ENCODE results near the gene LGALS8.

Gene LGALS8

DNA sequence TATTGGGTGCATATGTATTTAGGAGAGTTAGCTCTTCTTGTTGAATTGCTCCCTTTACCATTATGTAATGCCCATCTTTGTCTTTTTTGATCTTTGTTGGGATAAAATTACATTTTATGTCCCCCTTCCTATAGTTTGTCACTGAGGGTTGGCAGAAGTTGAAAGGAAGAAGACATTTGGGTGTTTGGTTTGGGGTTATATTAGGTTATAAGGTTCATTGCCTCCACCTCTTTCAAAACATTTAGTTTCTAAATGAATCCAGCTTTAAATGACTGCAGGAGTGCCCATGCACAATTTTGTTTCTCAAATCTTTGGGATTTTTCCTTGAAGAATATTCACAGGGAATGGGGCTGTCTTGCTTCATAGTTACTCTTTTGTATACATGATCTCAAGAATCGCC lies 14.6 kb upstream of the LGALS8 start:
- no peak for DNase-seq (ENCODE audit: low read depth in 2 of 2)

- no peak for DNase-seq (ENCODE audit: low read depth in 2 of 2)
These were observed 14.0 kb upstream of the LGALS8 start for GRCh38 chr1:236509647-236510401.

- no peak for DNase-seq (ENCODE audit: low read depth in 2 of 2)
These were observed 11.9 kb upstream of the LGALS8 start for GRCh38 chr1:236511735-236512418.

DNA sequence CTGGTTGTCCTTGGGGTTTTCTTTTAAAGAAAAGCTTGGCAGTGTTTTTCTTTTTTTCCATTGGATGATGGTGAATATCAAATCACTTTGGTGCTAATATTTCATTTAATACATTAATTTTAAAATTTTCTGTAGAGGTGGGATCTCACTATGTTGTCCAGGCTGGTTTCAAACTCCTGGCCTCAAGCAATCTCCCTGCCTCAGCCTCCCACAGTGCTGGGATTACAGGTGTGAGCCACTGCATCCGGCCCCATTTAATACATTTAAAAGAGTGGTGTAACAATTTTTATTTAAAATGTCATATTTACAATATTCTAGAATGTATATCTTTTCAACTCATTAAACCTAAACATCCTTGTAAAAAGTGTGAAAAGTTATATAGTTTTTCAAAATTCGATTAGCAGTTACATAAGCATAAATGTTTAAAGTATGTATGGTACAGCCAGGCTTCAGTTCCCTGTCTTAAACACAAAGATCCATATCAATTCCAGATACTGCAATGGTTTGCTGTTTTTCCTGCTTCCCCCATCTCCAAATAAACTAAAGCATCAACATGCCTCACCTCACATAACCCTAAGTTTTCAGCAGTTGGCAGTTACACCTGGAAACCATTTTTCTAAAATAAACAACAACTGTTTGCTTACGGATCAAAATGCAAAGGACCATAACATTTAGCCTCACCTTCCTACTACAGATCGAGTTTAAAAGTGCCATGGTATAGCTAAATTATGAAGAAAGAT lies 8.9 kb upstream of the LGALS8 start:
- no peak for DNase-seq (ENCODE audit: low read depth in 2 of 2)

- DNase-seq (ENCODE audit: low read depth in 2 of 2): no peak
These were observed 8.3 kb upstream of the LGALS8 start for GRCh38 chr1:236515443-236515958.

- no peak for DNase-seq (ENCODE audit: low read depth in 2 of 2)
These were observed 6.7 kb upstream of the LGALS8 start for GRCh38 chr1:236516929-236517704.

DNA sequence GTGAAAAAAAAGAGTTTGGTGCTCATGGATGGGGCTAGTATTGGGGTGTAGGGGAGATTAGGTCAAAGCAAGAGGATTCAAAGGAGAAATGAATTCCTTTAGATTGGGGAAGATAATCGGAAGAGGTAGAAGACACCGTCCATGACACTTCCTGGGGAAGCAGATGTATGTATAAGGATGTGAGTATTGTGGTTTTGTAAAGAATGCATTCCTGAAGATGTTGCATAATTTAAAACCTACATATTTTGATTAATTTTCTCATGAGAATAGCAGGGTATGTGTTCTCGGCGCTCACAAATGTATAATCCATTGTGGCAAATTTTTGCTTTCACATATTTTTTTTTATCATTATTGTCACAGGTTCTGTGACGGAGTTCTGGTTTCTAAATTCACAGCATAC lies 5.5 kb upstream of the LGALS8 start:
- no peak for DNase-seq (ENCODE audit: low read depth in 2 of 2)

DNA sequence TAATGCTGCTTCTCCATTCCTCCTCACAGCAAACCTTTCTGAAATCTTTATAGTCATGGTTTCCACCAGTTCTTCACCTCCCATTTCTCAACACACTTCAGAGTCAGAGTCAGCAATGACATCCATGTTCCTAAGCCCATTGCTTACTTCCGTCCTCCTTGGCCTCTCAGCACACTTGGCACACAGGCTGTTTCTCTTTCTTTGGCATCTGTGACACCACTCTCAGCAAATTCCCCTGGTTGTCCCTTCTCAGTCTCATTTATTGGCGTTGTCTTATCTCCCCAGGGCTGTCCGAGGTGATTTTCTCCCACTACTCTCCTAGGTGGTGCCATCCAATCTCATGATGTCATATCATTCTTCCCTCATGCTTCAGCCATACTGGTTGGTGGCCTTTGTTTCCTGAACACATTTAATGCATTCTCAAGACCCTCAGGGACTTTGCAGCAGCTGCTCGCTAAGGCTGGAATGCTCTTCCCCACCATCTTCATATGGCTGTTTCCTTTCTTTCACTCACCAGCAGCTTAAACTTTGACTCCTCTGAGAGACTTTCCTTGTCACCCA lies 3.3 kb upstream of the LGALS8 start:
- DNase-seq (ENCODE audit: low read depth in 2 of 2): no peak

DNA sequence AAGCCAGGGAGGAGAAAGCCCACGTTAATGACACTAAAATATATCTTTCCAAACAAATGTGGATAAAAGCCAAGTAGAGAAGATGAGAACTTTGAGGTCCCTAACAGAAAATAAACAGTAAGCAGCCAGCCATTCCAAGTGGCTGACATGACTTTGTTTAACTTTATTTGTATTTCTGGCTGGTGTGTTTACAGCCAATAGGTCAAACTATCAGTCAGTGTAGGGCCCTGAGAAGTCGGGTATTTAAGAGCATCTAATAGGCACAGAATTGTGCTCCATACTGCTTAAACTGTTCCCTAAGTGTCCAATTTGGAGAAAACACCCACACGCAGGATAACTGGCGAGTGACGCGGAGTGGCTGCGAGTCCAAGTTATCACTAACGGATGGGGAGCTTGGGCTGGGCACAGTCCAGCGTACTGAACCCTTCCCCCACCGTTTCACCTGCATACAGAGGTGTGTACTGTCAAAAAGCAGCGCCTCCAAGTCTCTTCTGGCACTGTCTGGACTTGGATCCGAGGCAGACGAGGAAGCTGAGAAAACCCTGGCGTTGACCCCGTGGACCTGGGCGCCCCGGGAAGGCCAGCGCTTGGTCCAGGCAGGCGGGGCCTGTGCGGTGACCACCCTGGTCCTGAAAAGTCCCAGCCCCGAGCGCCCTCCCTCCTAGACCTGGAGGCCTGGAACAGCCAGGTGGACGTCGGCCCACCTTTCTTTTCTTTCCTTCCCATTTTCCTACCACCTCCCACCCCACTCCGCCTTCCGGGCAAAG lies 662 bp upstream of the LGALS8 start:
- DNase-seq (ENCODE audit: low read depth in 2 of 2): no peak

DNA sequence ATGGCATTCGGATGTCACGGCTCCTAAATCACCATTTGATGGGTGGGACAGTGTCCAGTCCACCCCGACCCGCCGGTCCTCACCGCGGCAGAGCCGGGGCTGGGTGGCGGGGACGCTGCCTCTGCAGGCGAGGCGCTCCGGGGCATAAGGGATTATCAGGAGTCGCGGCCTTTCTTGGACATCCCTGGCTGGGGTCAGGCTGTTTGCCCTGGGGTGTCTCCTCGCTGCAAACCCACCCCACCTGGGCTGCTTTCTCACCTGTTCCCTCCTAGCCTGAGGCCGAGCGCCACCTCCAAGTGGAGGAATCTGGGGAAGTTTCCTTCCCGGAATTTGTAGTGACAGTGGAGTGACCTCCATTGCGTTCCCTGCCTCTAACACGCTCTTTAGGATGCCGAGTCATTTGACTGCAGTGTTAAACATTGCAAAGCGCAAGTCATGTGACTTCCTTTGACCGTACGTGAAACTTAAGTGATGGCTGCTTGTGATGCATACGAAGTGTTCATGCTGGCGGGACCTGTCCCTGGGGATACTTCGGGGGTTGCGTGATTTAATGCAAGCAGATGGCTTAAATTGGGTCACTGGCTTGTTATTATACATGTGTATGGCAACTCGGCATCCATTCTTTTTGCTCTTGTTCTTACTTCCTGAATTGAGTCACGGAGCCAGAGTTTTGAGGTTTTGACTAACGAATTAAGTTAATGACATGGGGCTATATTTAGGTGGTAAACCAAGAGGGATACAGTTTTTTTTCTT lies 536 bp downstream of the LGALS8 start:
- peak; percentile 23 to 32 for DNase-seq (ENCODE audit: low read depth in 2 of 2)

GRCh38 chr1:236524895-236525184 lies 1.1 kb downstream of the LGALS8 start:
- DNase-seq (ENCODE audit: low read depth in 2 of 2): no peak

GRCh38 chr1:236526079-236526478 lies 2.3 kb downstream of the LGALS8 start:
- DNase-seq (ENCODE audit: low read depth in 2 of 2): no peak

GRCh38 chr1:236530286-236530685 lies 6.5 kb downstream of the LGALS8 start:
- no peak for DNase-seq (ENCODE audit: low read depth in 2 of 2)

DNA sequence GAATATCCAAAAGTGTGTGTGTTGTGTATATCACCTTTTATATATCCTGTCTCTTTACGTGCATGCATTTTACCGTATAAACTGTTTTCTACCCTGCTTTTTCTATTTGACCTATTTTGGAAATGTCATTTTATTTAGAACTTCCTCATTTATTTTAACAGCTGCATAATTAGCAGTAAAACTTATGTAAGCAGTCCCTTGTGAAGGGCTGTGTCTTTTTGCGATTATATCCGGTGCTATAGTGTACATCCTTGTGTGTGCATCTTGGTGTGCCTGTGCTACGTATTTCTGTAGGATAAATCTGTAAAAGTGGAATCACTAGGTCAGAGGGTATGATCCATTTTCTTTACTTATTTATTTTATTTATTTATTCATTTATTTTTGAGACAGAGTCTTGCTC lies 7.2 kb downstream of the LGALS8 start:
- DNase-seq (ENCODE audit: low read depth in 2 of 2): no peak

- no peak for DNase-seq (ENCODE audit: low read depth in 2 of 2)
These were observed 9.1 kb downstream of the LGALS8 start for GRCh38 chr1:236532850-236533249.

GRCh38 chr1:236534151-236534651 lies 10.4 kb downstream of the LGALS8 start:
- DNase-seq (ENCODE audit: low read depth in 2 of 2): peak in 1 of 2 donors; percentile 23

DNA sequence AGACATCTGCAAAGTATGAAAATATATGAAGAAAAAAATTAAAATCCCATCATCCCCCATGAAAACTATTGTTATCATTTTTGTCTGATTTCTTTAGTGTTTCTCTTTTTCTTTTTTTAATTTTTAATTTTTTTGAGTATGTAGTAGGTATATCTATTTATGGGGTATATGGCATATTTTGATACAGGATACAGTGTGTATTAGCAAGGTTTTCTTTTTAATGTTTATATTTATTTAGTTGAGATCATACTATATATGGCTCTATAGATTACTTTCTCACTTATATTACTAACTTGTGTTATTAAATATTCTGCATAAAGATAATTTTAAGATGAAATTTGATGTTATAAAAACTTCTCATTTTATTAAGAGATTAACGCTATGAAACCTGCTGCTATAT lies 11.4 kb downstream of the LGALS8 start:
- no peak for DNase-seq (ENCODE audit: low read depth in 2 of 2)

GRCh38 chr1:236535662-236536161 lies 11.9 kb downstream of the LGALS8 start:
- DNase-seq (ENCODE audit: low read depth in 2 of 2): no peak

DNA sequence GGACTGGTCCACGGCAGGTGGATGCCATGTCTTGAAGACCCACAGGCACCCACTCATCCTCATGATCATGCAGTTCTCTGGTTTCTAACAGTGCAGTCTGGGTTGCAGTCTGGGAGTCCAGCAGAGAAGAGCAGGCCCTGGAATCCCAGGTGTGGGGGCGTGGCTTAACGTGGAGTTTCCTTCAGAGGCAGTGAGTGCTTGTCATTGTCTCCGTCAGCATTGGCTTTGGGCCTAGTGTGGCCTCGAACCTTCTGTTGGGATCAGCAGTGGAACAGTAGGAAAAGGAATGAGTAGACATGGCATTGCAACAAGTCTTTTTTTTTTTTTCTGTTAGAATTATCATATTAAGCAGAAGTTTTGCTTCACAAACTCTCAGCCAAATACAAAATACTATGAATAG lies 12.8 kb downstream of the LGALS8 start:
- no peak for DNase-seq (ENCODE audit: low read depth in 2 of 2)
